ENCODE measurements around the gene OR1M1.
"Not testable (repeated sequence)": the region's sequence is repeated elsewhere in the genome, so short reads cannot be mapped to it uniquely, and the experiment has no call there.

DNA sequence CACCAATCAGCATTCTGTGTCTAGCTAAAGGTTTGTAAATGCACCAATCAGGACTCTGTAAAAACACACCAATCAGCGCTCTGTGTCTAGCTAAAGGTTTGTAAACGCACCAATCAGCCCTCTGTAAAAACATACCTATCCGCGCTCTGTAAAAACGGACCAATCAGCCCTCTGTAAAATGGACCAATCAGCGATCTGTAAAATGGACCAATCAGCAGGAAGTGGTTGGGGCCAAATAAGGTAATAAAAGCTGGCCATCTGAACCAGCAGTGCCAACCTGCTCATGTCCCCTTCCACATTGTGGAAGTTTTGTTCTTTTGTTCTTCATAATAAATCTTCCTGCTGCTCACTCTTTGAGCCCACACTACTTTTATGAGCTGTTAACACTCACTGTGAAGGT lies 33.2 kb upstream of the OR1M1 start:
- TF ChIP-seq, protein P1, sequence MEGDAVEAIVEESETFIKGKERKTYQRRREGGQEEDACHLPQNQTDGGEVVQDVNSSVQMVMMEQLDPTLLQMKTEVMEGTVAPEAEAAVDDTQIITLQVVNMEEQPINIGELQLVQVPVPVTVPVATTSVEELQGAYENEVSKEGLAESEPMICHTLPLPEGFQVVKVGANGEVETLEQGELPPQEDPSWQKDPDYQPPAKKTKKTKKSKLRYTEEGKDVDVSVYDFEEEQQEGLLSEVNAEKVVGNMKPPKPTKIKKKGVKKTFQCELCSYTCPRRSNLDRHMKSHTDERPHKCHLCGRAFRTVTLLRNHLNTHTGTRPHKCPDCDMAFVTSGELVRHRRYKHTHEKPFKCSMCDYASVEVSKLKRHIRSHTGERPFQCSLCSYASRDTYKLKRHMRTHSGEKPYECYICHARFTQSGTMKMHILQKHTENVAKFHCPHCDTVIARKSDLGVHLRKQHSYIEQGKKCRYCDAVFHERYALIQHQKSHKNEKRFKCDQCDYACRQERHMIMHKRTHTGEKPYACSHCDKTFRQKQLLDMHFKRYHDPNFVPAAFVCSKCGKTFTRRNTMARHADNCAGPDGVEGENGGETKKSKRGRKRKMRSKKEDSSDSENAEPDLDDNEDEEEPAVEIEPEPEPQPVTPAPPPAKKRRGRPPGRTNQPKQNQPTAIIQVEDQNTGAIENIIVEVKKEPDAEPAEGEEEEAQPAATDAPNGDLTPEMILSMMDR (conservative IDR thresholded peaks at IDR 0.05; ENCODE audit: low read length) = not testable (repeated sequence)
- TF ChIP-seq EZH2phosphoT487 (IDR thresholded peaks at IDR 0.05; ENCODE audit: borderline replicate concordance, low read depth, low read length) = not testable (repeated sequence)
